Dedifferentiated amniotic fluid mesenchymal stem cell (primary cell): ENCODE data around the gene LAMB3.

ENCODE experiments used
- DNase-seq: peaks from one replicate; pipeline ENCODE4 v3.0.0-alpha.2; 2016; ENCODE audit errors: extremely low spot score

LAMB3 gene

DNA sequence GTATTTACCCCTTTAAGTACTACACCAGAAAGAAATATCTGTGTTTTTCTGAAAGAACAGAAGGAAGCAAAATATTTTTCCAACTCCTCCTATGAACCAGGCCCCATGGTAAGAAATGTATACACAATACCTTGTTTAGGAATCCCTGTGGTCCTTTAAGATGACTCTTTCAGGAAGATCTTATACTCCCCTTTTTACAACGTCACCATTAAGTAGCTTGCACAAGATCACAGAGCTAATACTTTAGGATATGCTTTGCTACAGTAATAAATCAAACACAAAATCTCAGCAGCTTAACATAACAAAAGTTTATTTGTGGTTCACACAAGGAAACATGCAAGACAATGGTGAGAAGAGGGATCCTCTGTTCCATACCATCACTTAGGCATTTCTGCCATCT lies 8.8 kb upstream of the LAMB3 start:
- DNase-seq, result no peak

- DNase-seq, result no peak
These were observed 7.7 kb upstream of the LAMB3 start for GRCh38 chr1:209659909-209660308.

- no peak for DNase-seq
These were observed 5.7 kb upstream of the LAMB3 start for GRCh38 chr1:209657918-209658317.

DNA sequence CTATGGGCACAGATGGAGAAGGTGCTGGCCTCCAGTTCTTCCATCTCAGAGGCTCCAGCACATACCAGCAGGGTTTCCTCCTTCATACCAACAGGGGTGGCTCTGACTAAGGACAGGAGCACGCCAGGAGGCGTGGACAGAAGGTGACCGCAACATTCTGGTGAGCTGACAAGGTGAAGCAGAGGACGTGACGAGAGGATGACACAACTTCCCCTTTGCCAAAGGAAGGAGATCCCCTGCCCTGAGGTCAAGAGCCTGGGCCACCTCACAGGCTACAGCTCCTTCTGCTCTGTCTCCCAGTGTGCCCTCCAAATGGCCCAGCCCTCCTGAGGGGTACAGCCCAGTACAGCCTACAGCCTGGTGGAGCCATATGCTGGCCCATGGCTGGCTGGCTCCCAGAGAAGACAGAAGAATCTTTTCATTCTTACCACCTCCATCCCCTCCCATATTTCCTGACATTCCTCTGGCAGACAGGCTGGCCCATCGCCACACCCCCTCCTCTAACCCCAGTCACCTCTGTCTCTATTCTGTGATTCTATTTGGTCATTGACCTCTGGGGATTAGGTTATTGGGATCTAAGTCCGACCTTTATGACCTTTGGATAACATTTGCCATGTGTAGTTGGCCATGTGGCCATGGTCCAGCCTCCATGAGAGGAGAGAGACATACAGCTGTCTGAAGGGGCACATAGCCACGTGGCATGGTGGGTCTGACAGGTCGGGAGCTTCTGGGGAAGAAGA lies 5.1 kb upstream of the LAMB3 start:
- no peak for DNase-seq

GRCh38 chr1:209655411-209656231 lies 3.4 kb upstream of the LAMB3 start:
- DNase-seq, result no peak

GRCh38 chr1:209653915-209654351 lies 1.7 kb upstream of the LAMB3 start:
- DNase-seq, result no peak

- no peak for DNase-seq
These were observed 712 bp upstream of the LAMB3 start for GRCh38 chr1:209652873-209653401.

DNA sequence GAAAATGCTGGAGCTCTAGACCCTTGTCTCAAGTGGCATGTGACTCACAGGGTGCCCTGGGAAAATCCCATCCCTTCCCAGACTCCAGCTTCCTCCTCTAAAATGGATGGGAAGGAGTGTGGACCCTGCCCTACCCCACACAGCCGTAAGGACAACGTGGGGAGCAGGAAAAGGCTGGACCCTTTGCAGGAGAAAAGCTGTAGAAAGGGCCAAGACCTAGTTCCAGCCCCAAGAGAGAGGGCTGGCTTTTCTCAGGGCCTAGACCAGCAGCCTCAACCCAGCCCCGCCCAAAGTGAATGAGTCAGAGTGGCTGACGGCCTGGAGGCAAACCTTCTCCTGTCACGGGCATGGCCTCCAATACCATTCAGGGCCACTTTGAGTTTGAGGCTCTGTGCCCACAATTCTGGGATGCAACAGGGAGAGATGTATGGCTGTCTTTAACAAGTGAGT lies 1.1 kb downstream of the LAMB3 start:
- peak; percentile 79 for DNase-seq

- no peak for DNase-seq
These were observed 1.8 kb downstream of the LAMB3 start for GRCh38 chr1:209650454-209650853.

DNA sequence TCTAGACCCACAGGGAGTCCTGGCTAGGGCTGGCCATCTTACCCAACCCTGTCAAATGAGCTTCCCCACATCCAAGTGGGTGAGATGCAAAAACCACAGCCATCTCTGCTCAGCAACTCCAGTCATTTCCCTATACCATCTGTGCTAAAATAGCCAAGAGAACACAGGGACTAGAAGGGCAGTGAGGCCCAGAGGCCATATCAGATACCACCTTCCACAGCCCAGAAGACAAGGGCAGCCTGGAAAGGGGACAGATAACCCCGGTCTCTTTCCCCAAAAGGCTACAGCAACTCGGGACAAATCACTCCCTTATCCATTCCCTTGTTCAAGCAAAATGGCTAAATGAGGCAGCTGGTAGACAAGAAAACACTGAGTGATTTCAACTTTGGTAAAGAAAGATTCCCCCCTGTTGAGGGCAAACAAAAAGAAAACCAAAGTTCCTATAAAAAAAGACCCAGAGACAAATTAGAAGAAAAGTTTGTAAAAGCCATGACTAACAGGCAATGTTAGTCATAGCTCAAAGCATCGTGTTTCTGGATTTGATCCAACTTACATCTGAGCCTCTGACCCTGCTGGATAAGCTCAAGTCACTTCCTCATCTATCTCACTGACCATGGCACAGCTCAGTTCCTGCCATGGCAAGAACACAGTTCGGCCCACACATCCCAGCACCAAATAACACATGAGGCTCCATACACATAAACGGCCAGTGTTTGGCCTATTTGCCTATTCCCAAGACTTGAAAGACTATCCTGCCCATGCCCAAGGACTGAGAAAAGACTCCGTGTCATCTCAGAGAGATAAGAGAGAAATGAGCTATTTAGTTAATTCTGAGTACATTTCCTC lies 3.1 kb downstream of the LAMB3 start:
- peak; percentile 82 for DNase-seq

DNA sequence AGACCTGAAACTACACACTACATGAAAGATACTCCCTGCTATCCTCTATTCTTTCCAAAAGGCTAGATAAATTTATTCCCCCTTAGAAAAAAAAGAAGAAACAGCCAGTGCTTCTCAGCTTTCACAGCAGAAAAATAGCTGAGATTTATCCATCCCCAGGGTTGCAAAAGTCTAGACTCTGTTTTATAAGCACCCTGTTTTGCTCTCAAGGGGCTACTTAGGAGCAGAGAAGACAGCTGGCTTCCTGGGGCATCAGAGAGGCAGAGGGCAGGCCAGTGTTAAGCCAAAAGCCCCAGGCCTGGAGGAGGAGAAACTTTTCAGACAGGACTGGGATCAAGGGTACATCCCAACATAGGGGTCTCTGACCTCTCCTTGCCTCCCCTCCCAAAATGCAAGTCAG lies 3.9 kb downstream of the LAMB3 start:
- no peak for DNase-seq

DNA sequence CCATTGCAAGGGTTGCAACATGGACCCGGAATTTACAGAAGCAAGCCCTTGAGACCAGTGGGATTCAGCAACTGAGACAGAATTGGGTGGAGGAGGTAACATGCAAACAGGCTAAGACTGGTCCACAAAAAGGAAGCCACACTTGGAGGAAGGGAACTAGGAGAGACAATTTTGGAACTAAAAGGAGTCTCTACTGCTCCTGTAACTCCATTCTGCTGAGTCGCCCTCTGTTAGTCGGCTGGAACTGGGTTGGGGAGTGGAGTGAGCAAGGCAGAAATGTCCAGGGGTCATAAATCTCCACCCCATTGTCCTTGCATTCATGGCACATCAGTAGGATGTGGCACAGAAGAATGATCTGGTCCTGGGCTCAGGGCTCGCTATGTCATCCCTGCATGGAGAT lies 5.1 kb downstream of the LAMB3 start:
- DNase-seq, result no peak

DNA sequence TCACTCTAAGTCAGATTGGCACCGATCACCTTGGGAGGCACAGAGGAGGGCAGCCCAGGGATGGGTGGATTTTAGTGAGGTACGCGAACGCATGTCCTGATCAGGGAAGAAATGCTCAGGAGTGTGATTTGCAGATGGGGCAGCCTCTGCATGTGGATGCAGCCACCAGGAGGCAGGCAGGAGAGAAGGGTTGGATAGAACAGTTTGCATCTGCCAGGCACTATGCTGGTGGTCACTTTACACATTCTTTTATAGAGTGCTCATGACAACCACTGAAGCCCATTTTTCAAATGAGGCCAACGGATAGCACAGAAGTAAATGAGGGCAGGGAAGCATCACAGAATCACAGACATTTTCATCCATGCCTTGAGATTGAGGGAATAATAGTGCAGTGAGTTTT lies 5.7 kb downstream of the LAMB3 start:
- no peak for DNase-seq

- DNase-seq, result no peak
These were observed 6.4 kb downstream of the LAMB3 start for GRCh38 chr1:209645574-209646452.

GRCh38 chr1:209643285-209644020 lies 8.8 kb downstream of the LAMB3 start:
- no peak for DNase-seq

GRCh38 chr1:209642816-209643215 lies 9.4 kb downstream of the LAMB3 start:
- DNase-seq, result no peak

DNA sequence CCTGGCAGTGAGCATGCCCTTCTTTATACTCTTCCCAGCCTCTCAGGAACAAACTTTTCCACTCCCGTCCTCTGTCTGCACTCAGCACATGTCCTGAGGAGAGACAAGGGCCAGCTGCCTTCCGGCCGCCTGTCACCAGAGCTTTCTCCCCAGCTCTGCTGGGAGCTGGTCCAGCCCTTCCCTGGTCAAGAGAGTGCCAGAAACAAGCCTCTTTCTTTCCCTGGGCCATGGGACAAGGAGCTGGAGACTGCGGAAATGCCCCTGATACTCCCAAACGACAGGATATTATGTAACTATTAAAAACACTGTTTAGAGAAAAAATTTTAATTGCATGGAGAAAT lies 10.4 kb downstream of the LAMB3 start:
- DNase-seq, result no peak

DNA sequence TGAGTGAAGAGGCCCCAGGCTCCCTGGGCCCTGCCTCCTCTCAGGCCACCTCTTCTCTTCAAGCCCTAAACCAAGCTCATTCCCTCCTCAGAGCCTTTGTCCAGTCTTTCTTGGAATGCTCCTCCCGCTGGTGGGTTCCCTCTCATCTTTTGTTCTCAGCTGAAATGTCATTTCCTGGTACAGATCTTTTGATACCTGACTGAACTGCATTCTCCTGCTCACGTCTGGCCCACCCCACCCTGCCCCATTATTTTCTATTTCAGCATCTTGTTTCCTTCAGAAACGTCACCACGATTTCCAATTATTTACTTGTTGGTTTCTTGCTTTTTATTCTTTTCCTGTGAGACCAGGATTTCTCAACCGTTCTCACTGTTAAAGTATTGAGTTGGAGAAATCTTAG lies 16.4 kb downstream of the LAMB3 start:
- no peak for DNase-seq

DNA sequence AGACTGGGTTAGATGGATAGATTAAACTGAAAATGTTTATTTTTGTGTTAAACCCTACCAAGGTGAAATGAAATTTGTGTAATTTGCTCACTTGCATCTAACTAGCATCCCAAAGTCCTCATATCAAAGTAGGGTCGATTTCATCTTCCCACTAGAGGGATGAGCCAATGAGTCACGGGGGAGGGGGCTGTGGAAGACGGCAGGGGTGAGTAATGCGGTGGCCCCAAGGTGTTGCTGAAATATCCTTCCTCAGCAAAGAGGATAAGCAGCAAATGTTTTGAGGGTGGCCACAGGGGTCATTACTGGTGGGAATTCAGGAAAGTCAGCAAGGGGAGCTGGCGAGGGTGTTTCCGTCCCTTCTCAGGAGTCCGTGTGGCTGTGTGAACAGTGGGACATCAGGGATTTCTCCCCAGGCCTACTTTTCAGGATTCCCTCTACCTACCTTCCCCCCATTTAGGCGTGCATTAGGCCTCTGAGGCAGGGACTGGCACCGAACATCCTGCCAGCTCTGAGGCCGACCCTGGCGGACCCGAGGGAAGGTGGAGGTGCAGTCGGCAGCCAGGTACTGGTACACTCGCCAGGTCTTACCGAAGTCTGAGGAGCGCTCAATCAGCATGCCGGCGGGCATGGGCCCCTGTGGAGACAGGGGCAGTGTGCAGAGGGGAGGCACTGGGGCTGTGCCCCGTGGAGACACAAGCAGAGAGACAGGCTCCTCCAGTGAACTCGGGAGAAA lies 18.1 kb downstream of the LAMB3 start:
- DNase-seq, result no peak
